ENCODE data around the gene MED10. TPM values are rescaled to one million over a fixed set of nuclear protein-coding genes. Genes with fewer than 3 reads are reported as not detected.

MED10 gene
- total RNA-seq, 4 donors from 2014 or later: 29.3 to 34.7 (median 31.3) TPM

DNA sequence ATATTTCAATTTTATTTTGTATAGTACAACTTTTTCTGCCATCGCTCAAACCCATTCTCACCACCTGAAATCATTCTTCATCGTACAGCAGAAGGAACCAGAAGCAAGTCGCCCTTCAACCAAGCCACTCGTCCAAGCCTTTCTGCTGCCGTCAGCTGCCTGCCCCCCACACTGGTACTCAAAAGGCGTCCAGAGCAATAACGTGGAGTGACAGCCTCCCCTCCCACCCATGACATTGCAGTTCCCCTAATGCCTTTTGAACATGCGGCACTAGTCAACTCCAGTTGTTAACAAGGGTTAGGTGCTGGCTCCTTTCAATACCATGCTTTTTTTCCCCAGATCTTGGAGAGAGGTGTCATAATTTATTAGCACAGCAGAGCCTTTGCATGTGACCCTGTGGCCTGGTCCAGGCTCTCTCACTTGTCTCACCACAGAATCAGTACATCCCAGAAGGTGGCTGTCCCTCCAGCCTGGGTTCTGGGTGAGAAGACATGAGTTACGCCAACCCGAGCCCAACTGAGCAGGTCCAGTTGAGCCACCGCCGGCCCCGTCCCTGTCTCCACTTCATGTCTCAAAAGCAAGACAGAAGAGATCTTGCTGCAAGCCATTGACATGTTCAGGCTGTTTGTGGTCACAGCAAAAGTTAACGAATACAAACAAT is 20.4 kb upstream of the MED10 start:
- TF ChIP-seq, protein P1, sequence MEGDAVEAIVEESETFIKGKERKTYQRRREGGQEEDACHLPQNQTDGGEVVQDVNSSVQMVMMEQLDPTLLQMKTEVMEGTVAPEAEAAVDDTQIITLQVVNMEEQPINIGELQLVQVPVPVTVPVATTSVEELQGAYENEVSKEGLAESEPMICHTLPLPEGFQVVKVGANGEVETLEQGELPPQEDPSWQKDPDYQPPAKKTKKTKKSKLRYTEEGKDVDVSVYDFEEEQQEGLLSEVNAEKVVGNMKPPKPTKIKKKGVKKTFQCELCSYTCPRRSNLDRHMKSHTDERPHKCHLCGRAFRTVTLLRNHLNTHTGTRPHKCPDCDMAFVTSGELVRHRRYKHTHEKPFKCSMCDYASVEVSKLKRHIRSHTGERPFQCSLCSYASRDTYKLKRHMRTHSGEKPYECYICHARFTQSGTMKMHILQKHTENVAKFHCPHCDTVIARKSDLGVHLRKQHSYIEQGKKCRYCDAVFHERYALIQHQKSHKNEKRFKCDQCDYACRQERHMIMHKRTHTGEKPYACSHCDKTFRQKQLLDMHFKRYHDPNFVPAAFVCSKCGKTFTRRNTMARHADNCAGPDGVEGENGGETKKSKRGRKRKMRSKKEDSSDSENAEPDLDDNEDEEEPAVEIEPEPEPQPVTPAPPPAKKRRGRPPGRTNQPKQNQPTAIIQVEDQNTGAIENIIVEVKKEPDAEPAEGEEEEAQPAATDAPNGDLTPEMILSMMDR (IDR thresholded peaks at IDR 0.05; ENCODE audit: low read depth): no peak

- TF ChIP-seq, protein P1 (IDR thresholded peaks at IDR 0.05; ENCODE audit: low read depth): no peak
Measured at GRCh38 chr5:6397536-6398269, 19.4 kb upstream of the MED10 start.

GRCh38 chr5:6396836-6397535 is 18.6 kb upstream of the MED10 start:
- TF ChIP-seq, protein P1 (IDR thresholded peaks at IDR 0.05; ENCODE audit: low read depth): no peak

GRCh38 chr5:6396043-6396442 is 17.7 kb upstream of the MED10 start:
- TF ChIP-seq, protein P1 (IDR thresholded peaks at IDR 0.05; ENCODE audit: low read depth): no peak

- TF ChIP-seq, protein P1 (IDR thresholded peaks at IDR 0.05; ENCODE audit: low read depth): no peak
Measured at GRCh38 chr5:6395621-6396020, 17.3 kb upstream of the MED10 start.

DNA sequence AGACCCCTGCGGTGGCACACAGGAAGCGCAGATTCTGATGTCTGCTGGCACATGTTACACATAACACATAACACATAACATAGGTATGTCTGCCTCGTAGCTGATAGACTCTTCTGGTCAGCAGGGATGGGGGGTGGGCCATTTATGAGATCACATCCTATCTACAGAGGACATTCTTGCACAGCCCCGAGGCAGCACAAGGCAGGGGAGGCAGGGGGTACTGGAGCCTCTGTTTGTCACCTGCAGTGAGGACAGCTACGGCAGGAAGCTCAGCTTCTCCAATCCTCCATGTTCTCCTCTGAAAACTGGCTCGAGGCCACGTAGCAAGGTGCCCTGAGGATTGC is 16.7 kb upstream of the MED10 start:
- TF ChIP-seq, protein P1 (IDR thresholded peaks at IDR 0.05; ENCODE audit: low read depth): no peak

GRCh38 chr5:6394429-6395101 is 16.2 kb upstream of the MED10 start:
- TF ChIP-seq, protein P1 (IDR thresholded peaks at IDR 0.05; ENCODE audit: low read depth): no peak
